Muscle of back (tissue), 11 donors: ENCODE measurements around the gene ZFPM1. TPM values are rescaled to one million over a fixed set of nuclear protein-coding genes. Genes with fewer than 3 reads are reported as not detected.

ENCODE experiments used
- DNase-seq, 3 donors: peaks; one replicate each; pipeline versions ENCODE4 v3.0.0 to v3.0.0-alpha.2; 2013
- polyA plus RNA-seq, 10 donors: library from polyadenylated mRNA; unstranded; fragments of 120-200 nt; gene quantifications; one replicate each; pipeline ENCODE4 v1.2.1, GENCODE V29; 2013; ENCODE audit not compliant: insufficient read length in 10 of 10

The ZFPM1 gene
- polyA plus RNA-seq, 10 donors: 1.1 to 2.7 (median 1.3) TPM

DNA sequence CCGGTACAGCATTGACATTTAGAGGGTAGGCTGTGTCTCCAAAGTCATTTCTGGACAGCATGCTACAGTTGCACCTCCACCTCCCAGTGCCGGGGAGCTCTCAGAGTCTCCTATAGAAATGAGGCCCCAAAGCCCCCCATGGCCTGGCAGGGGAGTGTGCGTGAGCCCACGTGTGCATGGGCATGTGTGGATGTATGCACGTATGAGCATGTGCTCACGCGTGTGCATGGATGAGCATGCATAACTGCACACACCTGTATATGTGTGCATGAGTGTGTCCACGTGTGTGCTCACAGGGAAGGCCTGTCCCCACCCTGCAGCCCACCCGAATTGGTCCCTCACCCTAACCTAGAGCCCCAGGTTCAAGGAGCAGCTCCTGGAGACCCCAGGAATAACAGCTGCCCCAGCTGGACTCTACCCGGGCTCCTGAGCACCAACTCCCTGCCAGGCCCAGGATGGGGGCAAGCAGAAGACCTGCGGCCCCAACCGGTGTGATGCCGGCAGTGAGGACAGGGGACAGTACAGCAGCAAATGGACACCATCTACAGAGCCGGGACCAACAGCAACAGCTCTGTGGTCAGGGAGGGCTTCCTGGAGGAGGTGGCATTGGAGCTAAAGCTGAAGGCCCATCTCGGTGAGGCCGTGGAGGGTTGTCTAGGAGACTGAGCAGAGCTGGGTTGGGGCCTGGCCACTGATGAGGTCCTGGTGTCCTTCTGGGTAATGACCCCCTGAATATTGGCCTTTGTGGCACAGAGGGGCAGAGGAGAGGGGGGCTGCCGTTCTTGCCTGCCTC is 35.2 kb upstream of the ZFPM1 start:
- DNase-seq: no peak

DNA sequence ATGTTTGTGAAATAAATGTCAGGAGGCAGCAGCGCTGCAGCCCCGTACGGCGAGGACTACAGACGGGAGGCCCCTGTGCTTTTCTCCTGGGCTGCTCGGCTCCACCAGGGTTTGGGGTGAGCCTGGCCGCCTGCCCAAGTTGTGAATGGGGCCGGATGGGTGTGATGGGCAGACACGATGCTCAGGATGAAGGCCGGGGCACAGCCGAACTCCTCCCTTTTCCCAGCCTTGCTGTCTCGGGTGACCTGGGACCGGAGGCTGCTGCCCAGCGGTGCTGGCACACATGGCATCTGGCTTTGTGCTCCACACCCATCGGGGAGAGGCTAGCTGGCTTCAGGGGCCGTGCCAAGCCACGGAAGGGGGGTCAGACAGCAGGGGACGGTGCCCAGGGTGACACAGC is 34.2 kb upstream of the ZFPM1 start:
- DNase-seq: no peak

DNA sequence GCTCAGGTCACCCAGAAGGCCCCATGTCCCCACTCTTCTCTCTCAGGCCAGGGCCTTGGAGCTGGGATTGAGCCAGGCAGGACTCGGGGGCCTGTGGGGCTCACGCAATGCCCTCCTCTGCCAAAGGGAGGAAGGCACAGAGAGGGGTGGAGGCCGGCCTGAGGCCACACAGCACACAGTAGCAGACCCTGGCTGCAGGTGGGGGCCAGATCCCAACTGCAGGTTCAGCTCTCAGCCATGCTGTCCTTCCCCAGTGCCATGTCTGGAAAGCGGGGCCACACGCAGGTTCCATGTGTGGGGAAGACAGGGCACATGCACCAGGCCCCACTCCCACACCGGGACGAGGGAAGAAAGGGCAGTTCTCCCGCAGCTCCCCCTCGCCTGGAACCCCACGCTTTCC is 33.3 kb upstream of the ZFPM1 start:
- DNase-seq: peak in 1 of 3 donors; percentile 7

DNA sequence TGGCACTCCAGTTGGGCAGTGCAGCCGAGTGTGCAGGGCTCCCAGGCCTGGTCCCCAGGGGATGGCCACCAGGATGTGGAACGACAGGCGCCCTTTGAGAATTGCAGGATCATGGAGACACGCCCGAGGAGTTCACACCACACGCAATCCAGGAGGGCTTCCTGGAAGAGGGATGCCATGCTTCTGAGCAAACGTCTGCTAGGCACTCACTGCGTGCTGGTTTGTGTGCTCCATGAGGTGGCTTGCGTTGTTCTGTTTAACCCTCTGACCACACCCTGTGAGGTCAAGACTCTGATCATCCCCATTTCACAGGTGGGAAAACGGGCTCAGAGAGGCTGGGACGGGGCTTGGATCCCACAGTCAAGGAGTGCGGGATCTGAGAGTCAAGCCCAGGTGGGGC is 32.6 kb upstream of the ZFPM1 start:
- no peak for DNase-seq

DNA sequence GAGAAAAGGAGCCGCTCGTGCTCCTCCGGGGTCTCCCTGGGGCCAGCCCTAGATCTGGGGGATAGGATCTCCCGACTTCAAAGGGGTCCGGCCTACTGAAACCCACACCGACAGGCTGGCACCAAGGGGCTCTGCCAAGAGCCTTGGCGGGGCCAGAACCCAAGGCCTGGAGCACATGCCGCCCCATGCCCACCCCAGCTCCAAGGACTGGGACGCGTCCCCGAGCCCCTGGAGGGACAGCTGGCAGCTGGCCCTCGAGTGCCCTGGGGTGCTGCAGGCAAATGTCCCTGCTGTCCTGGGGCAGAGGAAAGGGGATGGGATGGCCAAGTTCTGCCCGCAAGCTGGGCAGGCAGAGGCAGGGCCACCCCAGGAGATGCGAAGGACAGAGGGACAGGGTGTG is 31.8 kb upstream of the ZFPM1 start:
- DNase-seq: no peak

DNA sequence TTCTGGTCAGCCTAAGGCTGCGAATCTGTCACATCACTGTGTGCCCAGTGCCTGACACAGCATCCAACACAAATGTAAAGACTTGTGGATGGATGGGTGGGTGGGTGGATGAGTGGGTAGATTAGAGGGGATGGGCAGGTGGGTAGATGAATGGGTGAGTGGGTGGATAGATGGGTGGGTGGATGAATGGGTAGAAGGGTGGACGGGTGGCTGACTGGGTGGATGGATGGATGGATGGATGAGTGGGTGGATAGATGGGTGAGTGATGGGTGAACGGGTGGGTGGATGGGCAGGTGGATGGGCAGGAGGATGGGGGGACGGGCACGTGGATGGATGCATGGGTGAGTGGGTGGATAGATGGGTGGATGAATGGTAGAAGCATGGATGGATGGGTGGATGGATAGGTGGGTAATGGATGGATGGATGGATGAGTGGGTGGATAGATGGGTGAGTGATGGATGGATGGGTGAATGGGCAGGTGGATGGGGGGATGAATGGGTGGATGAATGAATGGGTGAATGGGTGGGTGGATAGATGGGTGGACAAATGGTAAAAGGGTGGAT is 31.1 kb upstream of the ZFPM1 start:
- no peak for DNase-seq

DNA sequence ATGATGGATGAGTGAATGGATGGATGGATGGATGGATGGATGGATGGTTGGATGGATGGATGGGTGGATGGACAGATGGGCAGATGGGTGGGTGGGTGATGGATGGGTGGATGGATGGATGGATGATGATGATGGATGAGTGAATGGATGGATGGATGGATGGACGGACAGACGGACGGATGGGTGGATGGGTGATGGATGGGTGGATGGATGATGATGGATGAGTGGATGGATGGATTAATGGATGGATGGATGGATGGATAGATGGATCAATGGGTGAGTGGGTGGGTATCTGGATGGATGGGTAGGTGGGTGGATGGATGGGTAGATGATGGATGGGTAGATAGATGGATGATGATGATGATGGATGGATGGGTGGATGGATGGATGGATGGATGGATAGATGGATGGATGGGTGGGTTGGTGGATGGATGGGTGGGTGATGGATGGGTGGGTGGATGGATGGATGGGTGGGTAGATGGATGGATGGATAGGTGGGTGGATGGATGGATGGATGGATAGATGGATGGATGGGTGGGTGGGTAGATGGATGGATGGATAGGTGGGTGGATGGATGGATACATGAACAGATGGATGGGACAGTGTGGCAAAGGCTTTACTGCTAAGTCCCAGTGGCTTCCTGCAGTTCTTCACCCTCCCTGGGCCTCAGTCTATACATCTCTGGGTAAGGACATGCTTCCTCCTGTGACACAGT is 30.2 kb upstream of the ZFPM1 start:
- no peak for DNase-seq

DNA sequence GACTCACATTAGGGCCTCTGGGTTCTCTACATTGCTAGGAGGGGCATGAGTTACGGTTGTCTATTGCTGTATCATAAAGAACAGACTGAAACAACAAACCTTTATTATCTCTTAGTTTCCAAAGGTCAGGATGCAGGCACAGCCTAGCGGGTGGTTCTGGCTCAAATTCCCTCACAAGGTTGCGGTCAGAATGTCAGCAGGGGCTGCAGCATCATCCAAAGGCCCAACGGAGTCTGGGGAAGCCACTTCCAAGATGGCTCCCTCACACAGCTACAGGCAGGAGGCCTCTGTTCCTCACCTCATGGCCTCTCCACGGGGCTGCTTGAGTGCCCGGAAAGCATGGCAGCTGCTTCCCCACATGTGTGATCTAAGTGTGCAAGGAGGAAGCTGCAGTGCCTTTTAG is 29.6 kb upstream of the ZFPM1 start:
- DNase-seq: no peak

DNA sequence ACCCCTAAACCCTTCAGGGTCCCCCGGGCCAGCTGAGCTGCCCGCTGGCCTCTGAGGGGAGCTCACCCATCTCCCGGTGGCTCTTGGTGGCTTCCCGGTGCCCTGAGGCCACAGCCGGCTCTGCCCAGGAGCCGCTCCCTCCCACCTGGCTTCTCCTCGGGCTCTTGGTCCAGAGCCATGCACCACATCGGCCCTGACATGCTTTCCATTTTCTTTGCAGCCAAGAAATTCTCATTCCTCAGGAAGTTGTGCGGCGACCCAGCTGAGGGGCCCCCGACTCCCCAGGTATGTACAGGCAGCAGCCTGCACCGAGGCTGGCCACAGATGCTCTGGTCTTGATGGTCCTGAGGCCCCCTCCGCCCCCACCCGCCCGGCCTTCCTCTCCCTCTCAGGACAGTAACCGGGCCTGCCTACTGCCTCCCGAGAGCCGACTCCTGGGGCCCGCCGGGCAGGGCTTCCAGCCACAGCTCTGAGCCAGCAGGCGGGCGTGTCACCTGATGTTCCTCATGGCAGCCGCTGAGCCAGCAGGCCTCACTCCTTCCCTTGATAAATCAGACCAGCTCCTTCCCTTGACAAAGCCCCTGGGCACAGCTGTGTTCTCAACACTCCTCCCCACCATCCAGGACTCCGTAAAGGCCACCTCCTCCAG is 28.4 kb upstream of the ZFPM1 start:
- DNase-seq: no peak

DNA sequence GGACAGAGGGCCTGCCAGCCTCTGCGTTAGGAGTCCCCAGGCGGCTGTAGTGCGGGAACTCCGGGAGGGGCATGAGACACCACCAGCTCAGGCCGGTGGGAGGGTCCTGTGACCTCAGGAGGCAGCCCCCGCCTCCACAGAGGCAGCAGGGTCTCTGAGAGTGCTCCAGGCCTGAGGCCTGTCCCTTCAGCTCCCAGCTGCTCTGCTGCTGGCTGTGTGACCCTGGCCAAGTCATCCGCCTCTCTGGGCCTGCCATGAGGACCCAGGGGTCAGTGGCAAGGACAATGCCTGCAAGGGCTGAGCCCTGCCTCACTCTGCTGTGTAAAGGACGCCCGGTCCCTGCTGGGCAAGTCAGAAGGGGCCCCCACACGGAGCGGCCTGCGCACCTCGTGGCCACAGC is 27.1 kb upstream of the ZFPM1 start:
- no peak for DNase-seq

DNA sequence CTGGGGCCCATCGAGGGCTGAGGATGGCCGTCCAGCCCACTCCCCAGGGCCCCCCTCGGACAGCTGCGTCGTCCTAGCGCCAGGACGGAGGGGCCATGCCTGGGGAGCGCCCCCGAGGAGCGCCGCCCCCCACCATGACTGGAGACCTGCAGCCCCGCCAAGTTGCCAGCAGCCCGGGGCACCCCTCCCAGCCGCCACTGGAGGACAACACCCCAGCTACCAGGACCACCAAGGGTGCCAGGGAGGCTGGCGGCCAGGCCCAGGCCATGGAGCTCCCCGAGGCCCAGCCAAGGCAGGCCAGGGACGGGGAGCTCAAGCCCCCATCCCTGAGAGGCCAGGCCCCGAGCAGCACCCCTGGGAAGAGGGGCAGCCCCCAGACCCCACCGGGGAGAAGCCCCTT is 25.7 kb upstream of the ZFPM1 start:
- DNase-seq: no peak

DNA sequence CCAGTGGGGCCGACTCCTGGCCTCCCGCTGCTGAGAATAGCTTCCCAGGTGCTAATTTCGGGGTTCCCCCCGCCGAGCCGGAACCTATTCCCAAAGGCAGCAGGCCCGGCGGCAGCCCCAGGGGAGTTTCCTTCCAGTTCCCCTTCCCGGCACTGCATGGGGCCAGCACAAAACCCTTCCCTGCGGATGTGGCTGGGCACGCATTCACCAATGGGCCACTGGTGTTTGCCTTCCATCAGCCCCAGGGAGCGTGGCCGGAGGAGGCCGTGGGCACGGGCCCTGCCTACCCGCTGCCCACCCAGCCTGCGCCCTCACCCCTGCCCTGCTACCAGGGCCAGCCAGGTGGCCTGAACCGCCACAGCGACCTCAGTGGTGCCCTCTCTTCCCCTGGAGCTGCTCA is 24.9 kb upstream of the ZFPM1 start:
- no peak for DNase-seq

DNA sequence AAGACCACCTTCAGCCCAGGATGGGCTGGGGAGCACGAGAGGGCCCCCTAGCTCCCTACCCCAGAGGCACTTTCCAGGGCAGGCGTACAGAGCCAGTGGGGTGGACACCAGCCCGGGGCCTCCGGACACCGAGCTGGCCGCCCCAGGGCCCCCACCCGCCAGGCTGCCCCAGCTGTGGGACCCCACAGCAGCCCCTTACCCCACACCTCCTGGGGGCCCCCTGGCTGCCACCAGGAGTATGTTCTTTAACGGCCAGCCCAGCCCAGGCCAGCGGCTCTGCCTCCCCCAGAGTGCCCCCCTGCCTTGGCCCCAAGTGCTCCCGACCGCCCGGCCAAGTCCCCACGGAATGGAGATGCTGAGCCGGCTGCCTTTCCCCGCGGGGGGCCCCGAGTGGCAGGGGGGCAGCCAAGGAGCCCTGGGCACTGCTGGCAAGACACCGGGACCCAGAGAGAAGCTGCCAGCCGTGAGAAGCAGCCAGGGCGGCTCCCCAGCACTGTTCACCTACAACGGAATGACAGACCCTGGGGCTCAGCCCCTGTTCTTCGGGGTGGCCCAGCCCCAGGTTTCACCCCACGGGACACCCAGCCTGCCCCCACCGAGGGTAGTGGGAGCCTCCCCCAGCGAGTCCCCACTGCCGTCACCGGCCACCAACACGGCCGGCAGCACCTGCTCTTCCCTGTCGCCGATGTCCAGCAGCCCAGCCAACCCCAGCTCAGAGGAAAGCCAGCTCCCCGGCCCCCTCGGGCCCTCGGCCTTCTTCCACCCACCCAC is 24.3 kb upstream of the ZFPM1 start:
- DNase-seq: no peak

DNA sequence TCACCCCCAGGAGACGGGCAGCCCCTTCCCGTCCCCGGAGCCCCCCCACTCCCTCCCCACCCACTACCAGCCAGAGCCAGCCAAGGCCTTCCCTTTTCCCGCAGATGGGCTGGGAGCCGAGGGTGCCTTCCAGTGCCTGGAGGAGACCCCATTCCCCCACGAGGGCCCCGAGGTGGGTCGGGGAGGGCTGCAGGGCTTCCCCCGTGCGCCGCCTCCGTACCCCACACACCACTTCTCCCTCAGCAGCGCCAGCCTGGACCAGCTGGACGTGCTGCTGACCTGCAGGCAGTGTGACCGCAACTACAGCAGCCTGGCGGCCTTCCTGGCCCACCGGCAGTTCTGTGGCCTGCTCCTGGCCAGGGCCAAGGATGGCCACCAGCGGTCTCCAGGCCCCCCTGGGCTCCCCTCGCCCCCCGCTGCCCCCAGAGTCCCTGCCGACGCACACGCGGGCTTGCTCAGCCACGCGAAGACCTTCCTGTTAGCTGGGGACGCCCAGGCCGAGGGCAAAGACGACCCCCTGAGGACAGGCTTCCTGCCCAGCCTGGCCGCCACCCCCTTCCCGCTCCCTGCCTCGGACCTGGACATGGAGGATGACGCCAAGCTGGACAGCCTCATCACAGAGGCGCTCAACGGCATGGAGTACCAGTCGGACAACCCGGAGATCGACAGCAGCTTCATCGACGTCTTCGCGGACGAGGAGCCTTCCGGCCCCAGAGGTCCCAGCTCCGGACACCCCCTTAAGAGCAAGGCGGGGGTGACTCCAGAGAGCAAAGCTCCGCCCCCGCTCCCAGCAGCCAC is 23.5 kb upstream of the ZFPM1 start:
- DNase-seq: peak in 1 of 3 donors; percentile 79

DNA sequence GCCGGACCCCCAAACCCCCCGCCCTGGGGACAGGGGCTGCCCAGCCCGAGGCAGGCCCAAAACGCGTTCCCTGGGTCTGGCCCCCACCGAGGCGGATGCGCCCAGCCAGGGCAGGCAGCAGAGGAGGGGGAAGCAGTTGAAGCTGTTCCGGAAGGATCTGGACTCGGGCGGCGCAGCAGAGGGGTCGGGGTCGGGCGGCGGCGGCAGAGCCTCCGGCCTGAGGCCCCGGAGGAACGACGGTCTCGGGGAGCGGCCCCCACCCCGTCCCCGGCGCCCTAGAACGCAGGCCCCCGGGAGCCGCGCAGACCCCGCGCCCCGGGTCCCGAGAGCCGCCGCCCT is 22.9 kb upstream of the ZFPM1 start:
- DNase-seq: no peak

DNA sequence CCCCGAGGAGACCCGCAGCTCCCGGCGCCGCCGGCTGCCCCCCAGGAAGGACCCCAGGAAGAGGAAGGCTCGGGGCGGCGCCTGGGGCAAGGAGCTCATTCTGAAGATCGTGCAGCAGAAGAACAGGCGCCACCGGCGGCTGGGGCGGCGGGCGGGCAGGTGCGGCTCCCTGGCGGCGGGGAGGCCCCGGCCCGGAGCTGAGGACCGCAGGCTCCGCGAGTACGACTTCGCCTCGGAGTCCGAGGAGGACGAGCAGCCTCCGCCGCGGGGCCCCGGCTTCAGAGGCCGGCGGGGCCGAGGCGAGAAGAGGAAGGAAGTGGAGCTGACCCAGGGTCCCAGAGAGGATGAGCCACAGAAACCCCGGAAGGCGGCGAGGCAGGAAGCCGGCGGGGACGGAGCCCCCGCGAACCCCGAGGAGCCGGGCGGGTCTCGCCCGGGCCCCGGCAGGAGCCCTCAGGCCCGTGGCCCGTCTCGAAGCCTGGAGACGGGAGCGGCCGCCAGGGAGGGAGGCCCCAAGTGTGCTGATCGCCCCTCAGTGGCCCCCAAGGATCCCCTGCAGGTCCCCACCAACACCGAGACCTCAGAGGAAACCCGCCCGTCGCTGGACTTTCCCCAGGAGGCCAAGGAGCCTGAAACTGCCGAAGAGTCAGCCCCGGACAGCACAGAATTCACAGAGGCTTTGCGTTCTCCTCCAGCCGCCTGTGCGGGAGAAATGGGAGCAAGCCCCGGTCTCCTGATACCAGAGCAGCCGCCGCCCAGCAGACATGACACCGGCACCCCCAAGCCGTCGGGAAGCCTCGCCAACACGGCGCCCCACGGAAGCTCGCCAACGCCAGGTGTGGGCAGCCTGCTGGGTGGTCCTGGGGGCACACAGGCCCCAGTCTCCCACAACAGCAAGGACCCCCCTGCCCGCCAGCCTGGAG is 22.3 kb upstream of the ZFPM1 start:
- DNase-seq: peak in 1 of 3 donors; percentile 77

DNA sequence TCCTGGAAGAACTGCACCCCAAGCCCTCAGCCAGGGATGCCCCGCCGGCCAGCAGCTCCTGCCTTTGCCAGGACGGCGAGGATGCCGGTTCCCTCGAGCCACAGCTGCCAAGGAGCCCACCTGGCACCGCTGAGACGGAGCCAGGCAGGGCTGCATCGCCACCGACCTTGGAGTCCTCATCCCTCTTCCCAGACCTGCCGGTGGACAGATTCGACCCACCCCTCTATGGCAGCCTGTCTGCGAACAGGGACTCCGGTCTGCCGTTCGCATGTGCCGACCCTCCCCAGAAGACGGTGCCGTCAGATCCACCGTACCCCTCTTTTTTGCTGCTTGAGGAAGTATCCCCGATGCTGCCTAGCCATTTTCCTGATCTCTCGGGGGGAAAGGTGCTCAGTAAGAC is 21.4 kb upstream of the ZFPM1 start:
- no peak for DNase-seq

DNA sequence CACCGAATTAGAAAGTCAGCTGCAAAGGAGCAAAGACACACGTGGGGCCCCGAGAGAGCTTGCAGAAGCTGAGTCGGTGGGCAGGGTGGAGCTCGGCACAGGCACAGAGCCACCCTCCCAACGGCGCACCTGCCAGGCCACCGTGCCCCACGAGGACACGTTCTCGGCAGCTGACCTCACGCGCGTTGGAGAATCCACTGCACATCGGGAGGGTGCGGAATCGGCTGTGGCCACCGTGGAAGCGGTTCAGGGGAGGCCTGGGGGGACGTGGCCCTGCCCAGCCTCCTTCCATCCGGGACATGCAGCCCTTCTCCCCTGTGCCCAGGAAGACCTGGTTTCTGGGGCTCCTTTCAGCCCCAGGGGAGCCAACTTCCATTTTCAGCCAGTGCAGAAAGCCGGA is 20.9 kb upstream of the ZFPM1 start:
- DNase-seq: no peak

DNA sequence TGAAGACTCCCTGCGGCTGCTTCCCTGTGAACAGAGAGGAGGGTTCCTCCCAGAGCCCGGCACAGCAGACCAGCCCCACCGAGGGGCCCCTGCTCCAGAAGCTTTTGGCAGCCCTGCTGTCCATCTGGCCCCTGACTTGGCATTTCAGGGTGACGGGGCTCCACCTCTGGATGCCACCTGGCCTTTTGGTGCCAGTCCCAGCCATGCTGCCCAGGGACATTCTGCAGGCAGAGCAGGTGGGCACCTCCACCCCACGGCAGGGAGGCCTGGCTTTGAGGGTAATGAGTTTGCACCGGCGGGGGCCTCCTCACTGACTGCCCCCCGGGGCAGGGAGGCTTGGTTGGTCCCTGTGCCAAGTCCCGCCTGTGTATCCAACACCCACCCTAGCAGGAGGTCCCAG is 20.3 kb upstream of the ZFPM1 start:
- no peak for DNase-seq
